ENCODE results near the gene PRSS50. TPM values are rescaled to one million over a fixed set of nuclear protein-coding genes. Genes with fewer than 3 reads are reported as not detected.
"Not testable (repeated sequence)": the region's sequence is repeated elsewhere in the genome, so short reads cannot be mapped to it uniquely, and the experiment has no call there.

The PRSS50 gene
- total RNA-seq, 6 experiments from 2014 or later: 0.07 to 0.42 (median 0.13) TPM; not detected in 2

GRCh38 chr3:46756642-46757041 is 39.0 kb upstream of the PRSS50 start:
- H3K36me3 ChIP-seq: no peaks in the 10 kb centered on the region
- DNase-seq (no peak), ATAC-seq (no peak)
- intact Hi-C loops (cut with DNase I): no loop called here
- H3K27ac ChIP-seq: no peak overlapping the region
- no peak overlapping the region for H3K4me3 ChIP-seq
- no peaks in the 10 kb centered on the region for H3K9me3 ChIP-seq
- WGBS (ENCODE audit: insufficient coverage, low coverage, low lambda C conversion rate, missing lambda C conversion rate): 50% methylated on average over 2 of the region's 31 CpGs
- no peaks in the 10 kb centered on the region for H3K4me1 ChIP-seq
- no peaks in the 10 kb centered on the region for H3K27me3 ChIP-seq
- TF ChIP-seq POLR2A (IDR thresholded peaks at IDR 0.05): no peak
- TF ChIP-seq CTCF (IDR thresholded peaks at IDR 0.05): no peak

- no peak overlapping the region for H3K4me3 ChIP-seq
- TF ChIP-seq POLR2A (IDR thresholded peaks at IDR 0.05): no peak
- H3K9me3 ChIP-seq: no peaks in the 10 kb centered on the region
- 33% methylated on average over 1 of the region's 6 CpGs for WGBS (ENCODE audit: insufficient coverage, low coverage, low lambda C conversion rate, missing lambda C conversion rate)
- H3K27ac ChIP-seq: no peak overlapping the region
- DNase-seq (no peak), ATAC-seq (no peak)
- no peaks in the 10 kb centered on the region for H3K27me3 ChIP-seq
- intact Hi-C loops (cut with DNase I): no loop called here
- no peaks in the 10 kb centered on the region for H3K36me3 ChIP-seq
- H3K4me1 ChIP-seq: no peaks in the 10 kb centered on the region
Measured at GRCh38 chr3:46755646-46756045, 38.0 kb upstream of the PRSS50 start.

GRCh38 chr3:46753127-46753526 is 35.5 kb upstream of the PRSS50 start:
- H3K9me3 ChIP-seq; ATAC-seq; H3K4me1 ChIP-seq; H3K4me3 ChIP-seq; H3K27ac ChIP-seq; H3K36me3 ChIP-seq; intact Hi-C loops (cut with DNase I); H3K27me3 ChIP-seq; DNase-seq: not testable (repeated sequence)
- WGBS (ENCODE audit: insufficient coverage, low coverage, low lambda C conversion rate, missing lambda C conversion rate): 83% methylated on average over 2 of the region's 6 CpGs

- no peaks in the 10 kb centered on the region for H3K4me1 ChIP-seq
- no peaks in the 10 kb centered on the region for H3K9me3 ChIP-seq
- ATAC-seq (peak in 1 of 4 donors; percentile 13), DNase-seq (no peak)
- intact Hi-C loops (cut with DNase I): no loop called here
- TF ChIP-seq CTCF (IDR thresholded peaks at IDR 0.05) (no peak), POLR2A (IDR thresholded peaks at IDR 0.05) (no peak)
- no peak overlapping the region for H3K27ac ChIP-seq
- H3K36me3 ChIP-seq: no peaks in the 10 kb centered on the region
- no CpG with 5 or more reads among the region's 41 CpGs for WGBS (ENCODE audit: insufficient coverage, low coverage, low lambda C conversion rate, missing lambda C conversion rate)
- H3K4me3 ChIP-seq: no peak overlapping the region
- H3K27me3 ChIP-seq: no peaks in the 10 kb centered on the region
Measured at GRCh38 chr3:46750555-46751038, 32.9 kb upstream of the PRSS50 start.

- no peaks in the 10 kb centered on the region for H3K4me1 ChIP-seq
- ATAC-seq (no peak), DNase-seq (no peak)
- intact Hi-C loops (cut with DNase I): no loop called here
- TF ChIP-seq POLR2A (IDR thresholded peaks at IDR 0.05) (no peak), CTCF (IDR thresholded peaks at IDR 0.05) (no peak)
- H3K9me3 ChIP-seq: no peaks in the 10 kb centered on the region
- H3K4me3 ChIP-seq: no peak overlapping the region
- H3K36me3 ChIP-seq: no peaks in the 10 kb centered on the region
- no peaks in the 10 kb centered on the region for H3K27me3 ChIP-seq
- no peak overlapping the region for H3K27ac ChIP-seq
- WGBS (ENCODE audit: insufficient coverage, low coverage, low lambda C conversion rate, missing lambda C conversion rate): 73% methylated on average over 3 of the region's 4 CpGs
Measured at GRCh38 chr3:46749129-46749528, 31.5 kb upstream of the PRSS50 start.

GRCh38 chr3:46748170-46748569 is 30.5 kb upstream of the PRSS50 start:
- ATAC-seq (no peak), DNase-seq (no peak)
- 60% methylated on average over 1 of the region's 2 CpGs for WGBS (ENCODE audit: insufficient coverage, low coverage, low lambda C conversion rate, missing lambda C conversion rate)
- H3K9me3 ChIP-seq: no peaks in the 10 kb centered on the region
- no peak overlapping the region for H3K4me3 ChIP-seq
- no peak for TF ChIP-seq POLR2A (IDR thresholded peaks at IDR 0.05)
- no peak for TF ChIP-seq CTCF (IDR thresholded peaks at IDR 0.05)
- H3K27ac ChIP-seq: no peak overlapping the region
- H3K36me3 ChIP-seq: no peaks in the 10 kb centered on the region
- no peaks in the 10 kb centered on the region for H3K4me1 ChIP-seq
- intact Hi-C loops (cut with DNase I): no loop called here
- H3K27me3 ChIP-seq: no peaks in the 10 kb centered on the region

All from right lobe of liver (tissue), 6 donors.